ENCODE measurements around the gene FTO. TPM values are rescaled to one million over a fixed set of nuclear protein-coding genes. Genes with fewer than 3 reads are reported as not detected.

Gene FTO
- total and polyA plus RNA-seq, 2 of the 13 experiments (the other 11 are each of a cell fraction or from before 2014, with no cell fraction given) = 41.6 to 55.8 TPM

DNA sequence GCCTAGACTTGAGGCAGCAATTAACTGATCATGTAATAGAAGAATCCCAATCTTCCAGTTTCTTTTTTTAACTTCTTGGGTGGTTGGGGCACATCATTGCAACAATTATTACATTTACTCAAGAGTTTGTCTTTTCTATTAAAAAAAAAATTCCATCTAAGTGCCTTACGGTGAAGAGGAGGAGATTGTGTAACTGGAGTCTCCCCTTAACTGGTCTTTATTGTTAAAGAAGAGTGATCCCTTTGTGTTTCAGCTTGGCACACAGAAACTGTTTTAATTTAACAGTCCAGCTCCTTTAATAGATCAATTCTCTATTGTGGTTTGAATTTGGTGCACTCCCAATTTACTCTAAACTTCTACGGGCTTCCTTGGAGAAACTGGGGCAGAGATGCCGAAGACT, 75.2 kb downstream of the FTO start:
- no peak overlapping the region for H3K4me3 ChIP-seq (replicated peaks in 1 of 3; ENCODE audit: insufficient read depth in 1 of 3, low read depth in 2 of 3, low read length in 3 of 3)
- FAIRE-seq (no peak), ATAC-seq (no peak), DNase-seq (ENCODE audit: low spot score) (no peak)
- POLR2A ChIA-PET = no interaction called here
- intact Hi-C loops (cut with micrococcal nuclease; ENCODE audit: unreplicated experiment) (loop anchor here (10.0 kb wide), 1 partner anchor 234 kb away; no protein-coding TSS in a partner anchor), in situ Hi-C loops (cut with HindIII; ENCODE audit: extremely low pct_ligation_motif_present, low pct_unique_long_range_greater_than_20kb) (loop anchor here (10.0 kb wide), 1 partner anchor 506 kb away; the partner anchor contains the start of gene IRX3)
- H4K20me1 ChIP-seq (ENCODE audit: insufficient read depth, low read length) = no peaks in the 10 kb centered on the region; the same call in 1 of the 2 replicates
- no peaks in the 10 kb centered on the region for H3K27me3 ChIP-seq (ENCODE audit: control insufficient read depth in 1 of 2, insufficient read depth in 2 of 2, low read length in 2 of 2)
- H3K4me1 ChIP-seq (ENCODE audit: insufficient read depth, low read length) = peaks cover 64% of the 10 kb centered on the region
- no peak overlapping the region for H2AFZ ChIP-seq (ENCODE audit: low read length)
- peaks cover 22% of the 10 kb centered on the region for H3K79me2 ChIP-seq (ENCODE audit: insufficient read depth, low read length)
- no peaks in the 10 kb centered on the region for H3K9me3 ChIP-seq (ENCODE audit: low read length)
- WGBS (ENCODE audit: low lambda C conversion rate) = 88% methylated on average over 3 of the region's 3 CpGs
- CTCF ChIA-PET (ENCODE audit: low intra/inter-chr PET ratio, low total read pairs) = no interaction called here
- no peak overlapping the region for H3K9ac ChIP-seq (ENCODE audit: insufficient read depth, low read depth, low read length)
- no peak overlapping the region for H3K4me2 ChIP-seq (ENCODE audit: low read depth, low read length)
- H3K36me3 ChIP-seq (replicated peaks in 1 of 2; ENCODE audit: control insufficient read depth in 1 of 2, insufficient read depth in 2 of 2, low read length in 2 of 2) = no peaks in the 10 kb centered on the region
- BruUV-seq (replicated peaks) = no TSS peak
- no peak overlapping the region for H3K27ac ChIP-seq (ENCODE audit: extremely low read length, insufficient read depth, low read length)
- TF ChIP-seq RBFOX2 (IDR thresholded peaks at IDR 0.05; ENCODE audit: low read depth, low read length) = no peak
- no peak for TF ChIP-seq MBNL3 (CRISPR knock-in tag; conservative IDR thresholded peaks at IDR 0.05)
- no peak for TF ChIP-seq MEIS1 (CRISPR knock-in tag; IDR thresholded peaks at IDR 0.05; ENCODE audit: borderline replicate concordance)
- no peak for TF ChIP-seq SOX13 (IDR thresholded peaks at IDR 0.05)
- 0 out of 4 replicates have a peak, but pooled peaks of 1 of the 2 experiments have one; percentile 14 for TF ChIP-seq SOX13 (CRISPR knock-in tag; conservative IDR thresholded peaks at IDR 0.05 in 1 of 2, IDR thresholded peaks at IDR 0.05 in 1 of 2)
- TF ChIP-seq, protein P1, sequence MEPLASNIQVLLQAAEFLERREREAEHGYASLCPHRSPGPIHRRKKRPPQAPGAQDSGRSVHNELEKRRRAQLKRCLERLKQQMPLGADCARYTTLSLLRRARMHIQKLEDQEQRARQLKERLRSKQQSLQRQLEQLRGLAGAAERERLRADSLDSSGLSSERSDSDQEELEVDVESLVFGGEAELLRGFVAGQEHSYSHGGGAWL (CRISPR knock-in tag; IDR thresholded peaks at IDR 0.05) = no peak

DNA sequence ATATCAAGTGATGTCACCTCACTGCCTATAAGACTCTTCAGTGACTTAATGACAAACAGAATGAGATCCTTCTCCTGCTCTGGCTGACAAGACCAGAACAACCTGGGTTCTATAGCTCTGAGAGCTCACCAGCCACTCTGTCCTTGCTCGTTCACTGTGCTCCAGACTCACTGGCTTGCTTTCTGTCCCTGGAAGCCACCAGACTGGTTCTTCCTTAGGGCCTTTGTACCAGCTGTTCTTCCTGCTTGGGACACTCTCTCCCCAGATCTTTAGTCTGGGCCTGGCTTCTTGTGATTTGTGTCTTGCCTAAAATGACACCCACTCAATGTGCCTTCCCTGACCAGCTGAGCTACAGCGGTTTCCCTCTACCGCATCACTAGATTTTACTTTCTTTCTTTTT, 76.1 kb downstream of the FTO start:
- BruUV-seq (replicated peaks) = no TSS peak
- ATAC-seq (no peak), FAIRE-seq (no peak), DNase-seq (ENCODE audit: low spot score) (no peak)
- Histone ChIP-seq H3K4me1 (ENCODE audit: insufficient read depth, low read length) (peaks cover 56% of the 10 kb centered on the region), H2AFZ (ENCODE audit: low read length) (no peak overlapping the region), H3K4me3 (replicated peaks in 1 of 3; ENCODE audit: insufficient read depth in 1 of 3, low read depth in 2 of 3, low read length in 3 of 3) (no peak overlapping the region), H3K79me2 (ENCODE audit: insufficient read depth, low read length) (peaks cover 22% of the 10 kb centered on the region), H4K20me1 (ENCODE audit: insufficient read depth, low read length) (no peaks in the 10 kb centered on the region; the same call in 1 of the 2 replicates), H3K36me3 (replicated peaks in 1 of 2; ENCODE audit: control insufficient read depth in 1 of 2, insufficient read depth in 2 of 2, low read length in 2 of 2) (no peaks in the 10 kb centered on the region), H3K27ac (ENCODE audit: extremely low read length, insufficient read depth, low read length) (no peak overlapping the region), H3K9ac (ENCODE audit: insufficient read depth, low read depth, low read length) (no peak overlapping the region), H3K9me3 (ENCODE audit: low read length) (no peaks in the 10 kb centered on the region), H3K27me3 (ENCODE audit: control insufficient read depth in 1 of 2, insufficient read depth in 2 of 2, low read length in 2 of 2) (no peaks in the 10 kb centered on the region), H3K4me2 (ENCODE audit: low read depth, low read length) (no peak overlapping the region)
- intact Hi-C loops (cut with micrococcal nuclease; ENCODE audit: unreplicated experiment) (no loop called here), in situ Hi-C loops (cut with HindIII; ENCODE audit: extremely low pct_ligation_motif_present, low pct_unique_long_range_greater_than_20kb) (no loop called here)
- WGBS (ENCODE audit: low lambda C conversion rate) = 96% methylated on average over 3 of the region's 3 CpGs
- ChIA-PET POLR2A (no interaction called here), CTCF (ENCODE audit: low intra/inter-chr PET ratio, low total read pairs) (no interaction called here)
- TF ChIP-seq, protein P2, sequence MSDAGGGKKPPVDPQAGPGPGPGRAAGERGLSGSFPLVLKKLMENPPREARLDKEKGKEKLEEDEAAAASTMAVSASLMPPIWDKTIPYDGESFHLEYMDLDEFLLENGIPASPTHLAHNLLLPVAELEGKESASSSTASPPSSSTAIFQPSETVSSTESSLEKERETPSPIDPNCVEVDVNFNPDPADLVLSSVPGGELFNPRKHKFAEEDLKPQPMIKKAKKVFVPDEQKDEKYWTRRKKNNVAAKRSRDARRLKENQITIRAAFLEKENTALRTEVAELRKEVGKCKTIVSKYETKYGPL (CRISPR knock-in tag; IDR thresholded peaks at IDR 0.05) = no peak
- TF ChIP-seq, protein P3, sequence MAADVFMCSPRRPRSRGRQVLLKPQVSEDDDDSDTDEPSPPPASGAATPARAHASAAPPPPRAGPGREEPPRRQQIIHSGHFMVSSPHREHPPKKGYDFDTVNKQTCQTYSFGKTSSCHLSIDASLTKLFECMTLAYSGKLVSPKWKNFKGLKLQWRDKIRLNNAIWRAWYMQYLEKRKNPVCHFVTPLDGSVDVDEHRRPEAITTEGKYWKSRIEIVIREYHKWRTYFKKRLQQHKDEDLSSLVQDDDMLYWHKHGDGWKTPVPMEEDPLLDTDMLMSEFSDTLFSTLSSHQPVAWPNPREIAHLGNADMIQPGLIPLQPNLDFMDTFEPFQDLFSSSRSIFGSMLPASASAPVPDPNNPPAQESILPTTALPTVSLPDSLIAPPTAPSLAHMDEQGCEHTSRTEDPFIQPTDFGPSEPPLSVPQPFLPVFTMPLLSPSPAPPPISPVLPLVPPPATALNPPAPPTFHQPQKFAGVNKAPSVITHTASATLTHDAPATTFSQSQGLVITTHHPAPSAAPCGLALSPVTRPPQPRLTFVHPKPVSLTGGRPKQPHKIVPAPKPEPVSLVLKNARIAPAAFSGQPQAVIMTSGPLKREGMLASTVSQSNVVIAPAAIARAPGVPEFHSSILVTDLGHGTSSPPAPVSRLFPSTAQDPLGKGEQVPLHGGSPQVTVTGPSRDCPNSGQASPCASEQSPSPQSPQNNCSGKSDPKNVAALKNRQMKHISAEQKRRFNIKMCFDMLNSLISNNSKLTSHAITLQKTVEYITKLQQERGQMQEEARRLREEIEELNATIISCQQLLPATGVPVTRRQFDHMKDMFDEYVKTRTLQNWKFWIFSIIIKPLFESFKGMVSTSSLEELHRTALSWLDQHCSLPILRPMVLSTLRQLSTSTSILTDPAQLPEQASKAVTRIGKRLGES (CRISPR knock-in tag; IDR thresholded peaks at IDR 0.05; ENCODE audit: borderline replicate concordance) = no peak
- TF ChIP-seq SNRNP70 (IDR thresholded peaks at IDR 0.05; ENCODE audit: low read depth, low read length) (no peak), ZNF430 (CRISPR knock-in tag; IDR thresholded peaks at IDR 0.05) (no peak), CREB1 (IDR thresholded peaks at IDR 0.05) (no peak), CREB1 (CRISPR knock-in tag; IDR thresholded peaks at IDR 0.05) (no peak)
- TF ChIP-seq, protein P4, sequence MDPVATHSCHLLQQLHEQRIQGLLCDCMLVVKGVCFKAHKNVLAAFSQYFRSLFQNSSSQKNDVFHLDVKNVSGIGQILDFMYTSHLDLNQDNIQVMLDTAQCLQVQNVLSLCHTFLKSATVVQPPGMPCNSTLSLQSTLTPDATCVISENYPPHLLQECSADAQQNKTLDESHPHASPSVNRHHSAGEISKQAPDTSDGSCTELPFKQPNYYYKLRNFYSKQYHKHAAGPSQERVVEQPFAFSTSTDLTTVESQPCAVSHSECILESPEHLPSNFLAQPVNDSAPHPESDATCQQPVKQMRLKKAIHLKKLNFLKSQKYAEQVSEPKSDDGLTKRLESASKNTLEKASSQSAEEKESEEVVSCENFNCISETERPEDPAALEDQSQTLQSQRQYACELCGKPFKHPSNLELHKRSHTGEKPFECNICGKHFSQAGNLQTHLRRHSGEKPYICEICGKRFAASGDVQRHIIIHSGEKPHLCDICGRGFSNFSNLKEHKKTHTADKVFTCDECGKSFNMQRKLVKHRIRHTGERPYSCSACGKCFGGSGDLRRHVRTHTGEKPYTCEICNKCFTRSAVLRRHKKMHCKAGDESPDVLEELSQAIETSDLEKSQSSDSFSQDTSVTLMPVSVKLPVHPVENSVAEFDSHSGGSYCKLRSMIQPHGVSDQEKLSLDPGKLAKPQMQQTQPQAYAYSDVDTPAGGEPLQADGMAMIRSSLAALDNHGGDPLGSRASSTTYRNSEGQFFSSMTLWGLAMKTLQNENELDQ (CRISPR knock-in tag; IDR thresholded peaks at IDR 0.05; ENCODE audit: borderline replicate concordance) = no peak
